ENCODE results near the gene PPP2R5C.

PPP2R5C gene

GRCh38 chr14:101820283-101820798 is 58.8 kb downstream of the PPP2R5C start:
- Mint-ChIP-seq H3K27me3 (no peaks in the 10 kb centered on the region), H3K27ac (ENCODE audit: low read depth) (peak overlapping the region; percentile 98), H3K4me1 (peaks cover 70% of the 10 kb centered on the region), H3K4me3 (peak overlapping the region; percentile 81), H3K36me3 (ENCODE audit: insufficient read depth) (peaks cover 75% of the 10 kb centered on the region), H3K9me3 (no peaks in the 10 kb centered on the region)
- peak in 1 of 2 donors; percentile 56 for DNase-seq (ENCODE audit: low spot score in 2 of 2)
- no peak for ATAC-seq (replicated peaks; ENCODE audit: extremely low read depth, poor library complexity, severe bottlenecking)

- peak overlapping the region; percentile 89 for H3K4me3 Mint-ChIP-seq
- DNase-seq (ENCODE audit: low spot score in 2 of 2), result peak in 1 of 2 donors; percentile 78
- peak overlapping the region; percentile 98 for H3K27ac Mint-ChIP-seq (ENCODE audit: low read depth)
- H3K36me3 Mint-ChIP-seq (ENCODE audit: insufficient read depth), result peaks cover 79% of the 10 kb centered on the region
- no peaks in the 10 kb centered on the region for H3K27me3 Mint-ChIP-seq
- ATAC-seq (replicated peaks; ENCODE audit: extremely low read depth, poor library complexity, severe bottlenecking), result peak; percentile 31
- no peaks in the 10 kb centered on the region for H3K9me3 Mint-ChIP-seq
- H3K4me1 Mint-ChIP-seq, result peaks cover 69% of the 10 kb centered on the region
Observed at GRCh38 chr14:101821528-101821927, 60.0 kb downstream of the PPP2R5C start.

- ATAC-seq (replicated peaks; ENCODE audit: extremely low read depth, poor library complexity, severe bottlenecking), result peak; percentile 40
- H3K36me3 Mint-ChIP-seq (ENCODE audit: insufficient read depth), result peaks cover 86% of the 10 kb centered on the region
- peaks cover 74% of the 10 kb centered on the region for H3K4me1 Mint-ChIP-seq
- no peaks in the 10 kb centered on the region for H3K27me3 Mint-ChIP-seq
- peak in 1 of 2 donors; percentile 66 for DNase-seq (ENCODE audit: low spot score in 2 of 2)
- H3K27ac Mint-ChIP-seq (ENCODE audit: low read depth), result peak overlapping the region; percentile 98
- peak overlapping the region; percentile 89 for H3K4me3 Mint-ChIP-seq
- no peaks in the 10 kb centered on the region for H3K9me3 Mint-ChIP-seq
Observed at GRCh38 chr14:101823066-101823465, 61.6 kb downstream of the PPP2R5C start.

- Mint-ChIP-seq H3K4me1 (peaks cover 77% of the 10 kb centered on the region), H3K27ac (ENCODE audit: low read depth) (peak overlapping the region; percentile 98), H3K4me3 (peak overlapping the region; percentile 89), H3K36me3 (ENCODE audit: insufficient read depth) (peaks cover 86% of the 10 kb centered on the region), H3K9me3 (no peaks in the 10 kb centered on the region), H3K27me3 (no peaks in the 10 kb centered on the region)
- peak; percentile 60 to 74 for DNase-seq (ENCODE audit: low spot score in 2 of 2)
- ATAC-seq (replicated peaks; ENCODE audit: extremely low read depth, poor library complexity, severe bottlenecking), result peak; percentile 46
Observed at GRCh38 chr14:101823511-101824120, 62.1 kb downstream of the PPP2R5C start.

GRCh38 chr14:101824339-101824727 is 62.8 kb downstream of the PPP2R5C start:
- H3K27ac Mint-ChIP-seq (ENCODE audit: low read depth), result peak overlapping the region; percentile 98
- DNase-seq (ENCODE audit: low spot score in 2 of 2), result no peak
- ATAC-seq (replicated peaks; ENCODE audit: extremely low read depth, poor library complexity, severe bottlenecking), result no peak
- peaks cover 86% of the 10 kb centered on the region for H3K36me3 Mint-ChIP-seq (ENCODE audit: insufficient read depth)
- no peaks in the 10 kb centered on the region for H3K27me3 Mint-ChIP-seq
- H3K4me3 Mint-ChIP-seq, result peak overlapping the region; percentile 89
- H3K4me1 Mint-ChIP-seq, result peaks cover 78% of the 10 kb centered on the region
- H3K9me3 Mint-ChIP-seq, result no peaks in the 10 kb centered on the region

- H3K4me3 Mint-ChIP-seq, result peak overlapping the region; percentile 89
- H3K27ac Mint-ChIP-seq (ENCODE audit: low read depth), result peak overlapping the region; percentile 98
- H3K4me1 Mint-ChIP-seq, result peaks cover 82% of the 10 kb centered on the region
- no peak for DNase-seq (ENCODE audit: low spot score in 2 of 2)
- H3K36me3 Mint-ChIP-seq (ENCODE audit: insufficient read depth), result peaks cover 88% of the 10 kb centered on the region
- H3K27me3 Mint-ChIP-seq, result no peaks in the 10 kb centered on the region
- H3K9me3 Mint-ChIP-seq, result no peaks in the 10 kb centered on the region
- ATAC-seq (replicated peaks; ENCODE audit: extremely low read depth, poor library complexity, severe bottlenecking), result no peak
Observed at GRCh38 chr14:101825797-101826196, 64.3 kb downstream of the PPP2R5C start.

- Mint-ChIP-seq H3K36me3 (ENCODE audit: insufficient read depth) (peaks cover 89% of the 10 kb centered on the region), H3K4me1 (peaks cover 84% of the 10 kb centered on the region), H3K9me3 (no peaks in the 10 kb centered on the region), H3K27ac (ENCODE audit: low read depth) (peak overlapping the region; percentile 98), H3K4me3 (peak overlapping the region; percentile 89), H3K27me3 (no peaks in the 10 kb centered on the region)
- DNase-seq (ENCODE audit: low spot score in 2 of 2) (no peak), ATAC-seq (replicated peaks; ENCODE audit: extremely low read depth, poor library complexity, severe bottlenecking) (no peak)
Observed at GRCh38 chr14:101826351-101826750, 64.8 kb downstream of the PPP2R5C start.

- DNase-seq (ENCODE audit: low spot score in 2 of 2), result no peak
- Mint-ChIP-seq H3K27ac (ENCODE audit: low read depth) (peak overlapping the region; percentile 98), H3K27me3 (no peaks in the 10 kb centered on the region), H3K4me3 (peak overlapping the region; percentile 89), H3K36me3 (ENCODE audit: insufficient read depth) (peaks cover 91% of the 10 kb centered on the region), H3K9me3 (no peaks in the 10 kb centered on the region), H3K4me1 (peaks cover 83% of the 10 kb centered on the region)
- ATAC-seq (replicated peaks; ENCODE audit: extremely low read depth, poor library complexity, severe bottlenecking), result no peak
Observed at GRCh38 chr14:101827286-101827685, 65.8 kb downstream of the PPP2R5C start.

- no peaks in the 10 kb centered on the region for H3K27me3 Mint-ChIP-seq
- peaks cover 93% of the 10 kb centered on the region for H3K36me3 Mint-ChIP-seq (ENCODE audit: insufficient read depth)
- H3K4me1 Mint-ChIP-seq, result peaks cover 86% of the 10 kb centered on the region
- ATAC-seq (replicated peaks; ENCODE audit: extremely low read depth, poor library complexity, severe bottlenecking) (no peak), DNase-seq (ENCODE audit: low spot score in 2 of 2) (no peak)
- H3K4me3 Mint-ChIP-seq, result peak overlapping the region; percentile 89
- H3K9me3 Mint-ChIP-seq, result no peaks in the 10 kb centered on the region
- H3K27ac Mint-ChIP-seq (ENCODE audit: low read depth), result peak overlapping the region; percentile 98
Observed at GRCh38 chr14:101828046-101828445, 66.5 kb downstream of the PPP2R5C start.

- DNase-seq (ENCODE audit: low spot score in 2 of 2) (no peak), ATAC-seq (replicated peaks; ENCODE audit: extremely low read depth, poor library complexity, severe bottlenecking) (no peak)
- Mint-ChIP-seq H3K36me3 (ENCODE audit: insufficient read depth) (peaks cover 91% of the 10 kb centered on the region), H3K4me3 (peak overlapping the region; percentile 89), H3K27ac (ENCODE audit: low read depth) (peak overlapping the region; percentile 98), H3K9me3 (no peaks in the 10 kb centered on the region), H3K4me1 (peaks cover 82% of the 10 kb centered on the region), H3K27me3 (no peaks in the 10 kb centered on the region)
Observed at GRCh38 chr14:101830271-101830670, 68.8 kb downstream of the PPP2R5C start.

- Mint-ChIP-seq H3K27ac (ENCODE audit: low read depth) (peak overlapping the region; percentile 41), H3K27me3 (no peaks in the 10 kb centered on the region), H3K4me1 (peaks cover 82% of the 10 kb centered on the region), H3K4me3 (no peak overlapping the region), H3K9me3 (no peaks in the 10 kb centered on the region), H3K36me3 (ENCODE audit: insufficient read depth) (peaks cover 82% of the 10 kb centered on the region)
- DNase-seq (ENCODE audit: low spot score in 2 of 2), result no peak
- ATAC-seq (replicated peaks; ENCODE audit: extremely low read depth, poor library complexity, severe bottlenecking), result no peak
Observed at GRCh38 chr14:101833045-101833444, 71.5 kb downstream of the PPP2R5C start.

- no peak for DNase-seq (ENCODE audit: low spot score in 2 of 2)
- Mint-ChIP-seq H3K36me3 (ENCODE audit: insufficient read depth) (peaks cover 83% of the 10 kb centered on the region), H3K27ac (ENCODE audit: low read depth) (peak overlapping the region; percentile 97), H3K4me1 (peaks cover 84% of the 10 kb centered on the region), H3K27me3 (no peaks in the 10 kb centered on the region), H3K9me3 (no peaks in the 10 kb centered on the region), H3K4me3 (peak overlapping the region; percentile 55)
- no peak for ATAC-seq (replicated peaks; ENCODE audit: extremely low read depth, poor library complexity, severe bottlenecking)
Observed at GRCh38 chr14:101834397-101834796, 72.9 kb downstream of the PPP2R5C start.

GRCh38 chr14:101834800-101835547 is 73.5 kb downstream of the PPP2R5C start:
- ATAC-seq (replicated peaks; ENCODE audit: extremely low read depth, poor library complexity, severe bottlenecking) (no peak), DNase-seq (ENCODE audit: low spot score in 2 of 2) (no peak)
- Mint-ChIP-seq H3K36me3 (ENCODE audit: insufficient read depth) (peaks cover 80% of the 10 kb centered on the region), H3K4me1 (peaks cover 84% of the 10 kb centered on the region), H3K4me3 (peak overlapping the region; percentile 55), H3K27me3 (no peaks in the 10 kb centered on the region), H3K9me3 (no peaks in the 10 kb centered on the region), H3K27ac (ENCODE audit: low read depth) (peak overlapping the region; percentile 97)

All from central memory CD8-positive, alpha-beta T cell (primary cell).